ENCODE measurements around the gene TOB1. TPM values are rescaled to one million over a fixed set of nuclear protein-coding genes. Genes with fewer than 3 reads are reported as not detected.
A peak's percentile ranks its signal among the peaks of the same experiment; 100 is the strongest.

TOB1 gene
- total RNA-seq, 1 experiment from 2014 or later, result 114 TPM

GRCh38 chr17:50816771-50817751, 49.1 kb downstream of the TOB1 start:
- POLR2A ChIA-PET, result interaction anchor here (0.6 kb wide), 1 partner anchor 69 kb away, joined by 4 read pairs; no protein-coding TSS in a partner anchor

GRCh38 chr17:50816271-50816670, 49.9 kb downstream of the TOB1 start:
- Mint-ChIP-seq H3K4me3 (ENCODE audit: unreplicated experiment) (no peak overlapping the region), H3K9me3 (ENCODE audit: unreplicated experiment) (peaks cover 16% of the 10 kb centered on the region), H3K27me3 (ENCODE audit: insufficient read depth, unreplicated experiment) (no peaks in the 10 kb centered on the region), H3K36me3 (ENCODE audit: insufficient read depth, unreplicated experiment) (no peaks in the 10 kb centered on the region), H3K27ac (ENCODE audit: unreplicated experiment) (no peak overlapping the region), H3K4me1 (ENCODE audit: low read depth, unreplicated experiment) (peaks cover 7% of the 10 kb centered on the region)
- Histone ChIP-seq H3K4me3 (ENCODE audit: low read depth, low read length) (no peak overlapping the region), H3K27me3 (replicated peaks; ENCODE audit: control insufficient read depth, insufficient read depth, low read length) (no peaks in the 10 kb centered on the region), H3K9me3 (peaks cover 6% of the 10 kb centered on the region), H3K4me1 (peaks cover 9% of the 10 kb centered on the region), H3K36me3 (ENCODE audit: control insufficient read depth, insufficient read depth, low read length) (no peaks in the 10 kb centered on the region)
- no peak for TF ChIP-seq CTCF (IDR thresholded peaks at IDR 0.05; ENCODE audit: insufficient read depth in 1 of 2, low read depth in 1 of 2, low read length in 1 of 2, severe bottlenecking in 1 of 2, unreplicated experiment in 1 of 2)
- POLR2A ChIA-PET, result no interaction called here
- no peak for DNase-seq
- CTCF ChIA-PET, result interaction anchor here (1.7 kb wide), 1 partner anchor 141 kb away, joined by 4 read pairs; no protein-coding TSS in a partner anchor
- intact Hi-C loops (cut with micrococcal nuclease; ENCODE audit: unreplicated experiment), result no loop called here
- no TSS peak for BruUV-seq (replicated peaks)

More at GRCh38 chr17:50816771-50817751, 49.1 kb downstream of the TOB1 start:
- BruUV-seq (replicated peaks), result no TSS peak
- Mint-ChIP-seq H3K4me1 (ENCODE audit: low read depth, unreplicated experiment) (peaks cover 7% of the 10 kb centered on the region), H3K9me3 (ENCODE audit: unreplicated experiment) (peaks cover 16% of the 10 kb centered on the region), H3K27ac (ENCODE audit: unreplicated experiment) (no peak overlapping the region), H3K27me3 (ENCODE audit: insufficient read depth, unreplicated experiment) (no peaks in the 10 kb centered on the region), H3K4me3 (ENCODE audit: unreplicated experiment) (no peak overlapping the region), H3K36me3 (ENCODE audit: insufficient read depth, unreplicated experiment) (no peaks in the 10 kb centered on the region)
- no peaks in the 10 kb centered on the region for H3K36me3 ChIP-seq (ENCODE audit: control insufficient read depth, insufficient read depth, low read length)
- no peak overlapping the region for H3K4me3 ChIP-seq (ENCODE audit: low read depth, low read length)
- DNase-seq, result peak in 1 of 2 experiments; percentile 77
- peaks cover 6% of the 10 kb centered on the region for H3K9me3 ChIP-seq
- intact Hi-C loops (cut with micrococcal nuclease; ENCODE audit: unreplicated experiment), result loop anchor here (1.0 kb wide), 1 partner anchor 24 kb away; no protein-coding TSS in a partner anchor
- peaks cover 9% of the 10 kb centered on the region for H3K4me1 ChIP-seq
- H3K27me3 ChIP-seq (replicated peaks; ENCODE audit: control insufficient read depth, insufficient read depth, low read length), result no peaks in the 10 kb centered on the region
- CTCF ChIA-PET, result interaction anchor here (0.5 to 1.7 kb wide), 3 partner anchors 11 to 320 kb away, joined by 4 to 6 read pairs (median 4); no protein-coding TSS in a partner anchor
- peak; percentile 91 to 95 for TF ChIP-seq CTCF (IDR thresholded peaks at IDR 0.05; ENCODE audit: insufficient read depth in 1 of 2, low read depth in 1 of 2, low read length in 1 of 2, severe bottlenecking in 1 of 2, unreplicated experiment in 1 of 2)

- Histone ChIP-seq H3K4me3 (ENCODE audit: low read depth, low read length) (no peak overlapping the region), H3K36me3 (ENCODE audit: control insufficient read depth, insufficient read depth, low read length) (no peaks in the 10 kb centered on the region), H3K9me3 (peaks cover 6% of the 10 kb centered on the region), H3K4me1 (peaks cover 9% of the 10 kb centered on the region), H3K27me3 (replicated peaks; ENCODE audit: control insufficient read depth, insufficient read depth, low read length) (no peaks in the 10 kb centered on the region)
- H3K36me3 Mint-ChIP-seq (ENCODE audit: insufficient read depth, unreplicated experiment), result no peaks in the 10 kb centered on the region
- ChIA-PET CTCF (interaction anchor here (1.7 kb wide), 1 partner anchor 142 kb away, joined by 4 read pairs; no protein-coding TSS in a partner anchor), POLR2A (no interaction called here)
- peaks cover 16% of the 10 kb centered on the region for H3K9me3 Mint-ChIP-seq (ENCODE audit: unreplicated experiment)
- H3K27ac Mint-ChIP-seq (ENCODE audit: unreplicated experiment), result no peak overlapping the region
- no TSS peak for BruUV-seq (replicated peaks)
- intact Hi-C loops (cut with micrococcal nuclease; ENCODE audit: unreplicated experiment), result no loop called here
- no peak for TF ChIP-seq CTCF (IDR thresholded peaks at IDR 0.05; ENCODE audit: insufficient read depth in 1 of 2, low read depth in 1 of 2, low read length in 1 of 2, severe bottlenecking in 1 of 2, unreplicated experiment in 1 of 2)
- no peaks in the 10 kb centered on the region for H3K27me3 Mint-ChIP-seq (ENCODE audit: insufficient read depth, unreplicated experiment)
- no peak for DNase-seq
- no peak overlapping the region for H3K4me3 Mint-ChIP-seq (ENCODE audit: unreplicated experiment)
- H3K4me1 Mint-ChIP-seq (ENCODE audit: low read depth, unreplicated experiment), result peaks cover 7% of the 10 kb centered on the region
Observed at GRCh38 chr17:50815400-50815799, 50.8 kb downstream of the TOB1 start.

All from Caco-2 (cell line).